ENCODE measurements around the gene ZNF524. TPM values are rescaled to one million over a fixed set of nuclear protein-coding genes. Genes with fewer than 3 reads are reported as not detected.
"Not testable (repeated sequence)": the region's sequence is repeated elsewhere in the genome, so short reads cannot be mapped to it uniquely, and the experiment has no call there.

ZNF524 gene
- polyA plus RNA-seq, 2 of the 4 experiments (the other 2 are of a cell fraction) = 6.4 to 9.7 TPM

- FAIRE-seq; H3K4me3 ChIP-seq; DNase-seq (ENCODE audit: low read depth in 1 of 2, low spot score in 1 of 2); H3K4me1 ChIP-seq; H3K27ac ChIP-seq; H3K9me3 ChIP-seq; ATAC-seq; POLR2A ChIA-PET; H3K4me2 ChIP-seq: not testable (repeated sequence)
- CTCF ChIA-PET = interaction anchor here (0.8 to 5.1 kb wide), 12 partner anchors 14 to 106 kb away, joined by 4 to 31 read pairs (median 5); partner anchors contain the start of gene ZNF865
- WGBS (ENCODE audit: missing lambda C conversion rate) = 86% methylated on average over 6 of the region's 6 CpGs
Observed at GRCh38 chr19:55573929-55574328, 26.2 kb upstream of the ZNF524 start.

GRCh38 chr19:55576746-55577145 lies 23.3 kb upstream of the ZNF524 start:
- DNase-seq (ENCODE audit: low read depth in 1 of 2, low spot score in 1 of 2) = no peak
- WGBS (ENCODE audit: missing lambda C conversion rate) = 89% methylated on average over 5 of the region's 5 CpGs
- H3K4me2 ChIP-seq = no peak overlapping the region
- no peak overlapping the region for H3K27ac ChIP-seq
- ChIA-PET CTCF (interaction anchor here (0.9 to 1.4 kb wide), 3 partner anchors 27 to 72 kb away, joined by 3 to 4 read pairs (median 3); no protein-coding TSS in a partner anchor), POLR2A (interaction anchor here (1.3 kb wide), 1 partner anchor 22 kb away, joined by 3 read pairs; the partner anchor contains the start of gene FIZ1)
- TF ChIP-seq RARB (CRISPR knock-in tag; IDR thresholded peaks at IDR 0.05) (no peak), ATOH8 (CRISPR knock-in tag; IDR thresholded peaks at IDR 0.05; ENCODE audit: low read depth) (no peak), NFE2L2 (conservative IDR thresholded peaks at IDR 0.05; ENCODE audit: low read length) (no peak), CHD2 (IDR thresholded peaks at IDR 0.05; ENCODE audit: low read length, partially characterized antibody) (no peak), MYC (IDR thresholded peaks at IDR 0.05; ENCODE audit: borderline replicate concordance, low read length) (no peak), ZNF302 (CRISPR knock-in tag; IDR thresholded peaks at IDR 0.05) (no peak), KDM5A (IDR thresholded peaks at IDR 0.05) (no peak), HEYL (CRISPR knock-in tag; IDR thresholded peaks at IDR 0.05) (no peak), EHMT2 (IDR thresholded peaks at IDR 0.05; ENCODE audit: low read depth) (no peak), CBX8 (IDR thresholded peaks at IDR 0.05) (no peak), PHF8 (IDR thresholded peaks at IDR 0.05; ENCODE audit: borderline replicate concordance, low read depth) (no peak), FOSB (CRISPR knock-in tag; IDR thresholded peaks at IDR 0.05) (no peak), ESRRA (IDR thresholded peaks at IDR 0.05; ENCODE audit: borderline replicate concordance, low read length) (no peak), RFX5 (IDR thresholded peaks at IDR 0.05) (no peak), NR3C1 (IDR thresholded peaks at IDR 0.05) (no peak), HOXB13 (CRISPR knock-in tag; IDR thresholded peaks at IDR 0.05; ENCODE audit: low read depth) (no peak)
- TF ChIP-seq, protein P1, sequence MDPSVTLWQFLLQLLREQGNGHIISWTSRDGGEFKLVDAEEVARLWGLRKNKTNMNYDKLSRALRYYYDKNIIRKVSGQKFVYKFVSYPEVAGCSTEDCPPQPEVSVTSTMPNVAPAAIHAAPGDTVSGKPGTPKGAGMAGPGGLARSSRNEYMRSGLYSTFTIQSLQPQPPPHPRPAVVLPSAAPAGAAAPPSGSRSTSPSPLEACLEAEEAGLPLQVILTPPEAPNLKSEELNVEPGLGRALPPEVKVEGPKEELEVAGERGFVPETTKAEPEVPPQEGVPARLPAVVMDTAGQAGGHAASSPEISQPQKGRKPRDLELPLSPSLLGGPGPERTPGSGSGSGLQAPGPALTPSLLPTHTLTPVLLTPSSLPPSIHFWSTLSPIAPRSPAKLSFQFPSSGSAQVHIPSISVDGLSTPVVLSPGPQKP (IDR thresholded peaks at IDR 0.05; ENCODE audit: low read depth, low read length) = no peak
- TF ChIP-seq, protein P2, sequence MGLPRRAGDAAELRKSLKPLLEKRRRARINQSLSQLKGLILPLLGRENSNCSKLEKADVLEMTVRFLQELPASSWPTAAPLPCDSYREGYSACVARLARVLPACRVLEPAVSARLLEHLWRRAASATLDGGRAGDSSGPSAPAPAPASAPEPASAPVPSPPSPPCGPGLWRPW (IDR thresholded peaks at IDR 0.05) = no peak
- TF ChIP-seq, protein P3, sequence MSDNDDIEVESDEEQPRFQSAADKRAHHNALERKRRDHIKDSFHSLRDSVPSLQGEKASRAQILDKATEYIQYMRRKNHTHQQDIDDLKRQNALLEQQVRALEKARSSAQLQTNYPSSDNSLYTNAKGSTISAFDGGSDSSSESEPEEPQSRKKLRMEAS (IDR thresholded peaks at IDR 0.05) = no peak
- H3K4me3 ChIP-seq = no peak overlapping the region
- FAIRE-seq = no peak
- ATAC-seq = no peak
- H3K4me1 ChIP-seq = peaks cover 13% of the 10 kb centered on the region
- H3K9me3 ChIP-seq = no peaks in the 10 kb centered on the region

GRCh38 chr19:55578031-55578760 lies 21.9 kb upstream of the ZNF524 start:
- FAIRE-seq (no peak), ATAC-seq (no peak), DNase-seq (ENCODE audit: low read depth in 1 of 2, low spot score in 1 of 2) (no peak)
- H3K4me2 ChIP-seq = no peak overlapping the region
- peaks cover 23% of the 10 kb centered on the region for H3K4me1 ChIP-seq
- 96% methylated on average over 72 of the region's 83 CpGs for WGBS (ENCODE audit: missing lambda C conversion rate)
- no peaks in the 10 kb centered on the region for H3K9me3 ChIP-seq
- H3K27ac ChIP-seq = no peak overlapping the region
- CTCF ChIA-PET = interaction anchor here (1.0 to 1.3 kb wide), 4 partner anchors 8 to 111 kb away, joined by 3 to 5 read pairs (median 4); partner anchors contain the start of gene ZNF865
- TF ChIP-seq RFX5 (IDR thresholded peaks at IDR 0.05) (no peak), MAFK (IDR thresholded peaks at IDR 0.05; ENCODE audit: partially characterized antibody) (no peak), ZNF302 (CRISPR knock-in tag; IDR thresholded peaks at IDR 0.05) (no peak), JUN (IDR thresholded peaks at IDR 0.05) (no peak), MAZ (IDR thresholded peaks at IDR 0.05; ENCODE audit: borderline replicate concordance, low read depth, low read length) (no peak)
- no peak overlapping the region for H3K4me3 ChIP-seq
- POLR2A ChIA-PET = no interaction called here

All from A549 (cell line).